GM18517 (cell line): Measurements from ENCODE around the gene ZDHHC8.

ENCODE experiments used
- ATAC-seq: cut with Tn5 transposase; IDR thresholded peaks from one replicate; pipeline ENCODE4 v1.9.1; 2021; ENCODE audit warnings: mild to moderate bottlenecking, moderate library complexity; ENCODE audit not compliant: unreplicated experiment

ZDHHC8 gene

GRCh38 chr22:20142711-20143621, 11.4 kb downstream of the ZDHHC8 start:
- no peak for ATAC-seq

DNA sequence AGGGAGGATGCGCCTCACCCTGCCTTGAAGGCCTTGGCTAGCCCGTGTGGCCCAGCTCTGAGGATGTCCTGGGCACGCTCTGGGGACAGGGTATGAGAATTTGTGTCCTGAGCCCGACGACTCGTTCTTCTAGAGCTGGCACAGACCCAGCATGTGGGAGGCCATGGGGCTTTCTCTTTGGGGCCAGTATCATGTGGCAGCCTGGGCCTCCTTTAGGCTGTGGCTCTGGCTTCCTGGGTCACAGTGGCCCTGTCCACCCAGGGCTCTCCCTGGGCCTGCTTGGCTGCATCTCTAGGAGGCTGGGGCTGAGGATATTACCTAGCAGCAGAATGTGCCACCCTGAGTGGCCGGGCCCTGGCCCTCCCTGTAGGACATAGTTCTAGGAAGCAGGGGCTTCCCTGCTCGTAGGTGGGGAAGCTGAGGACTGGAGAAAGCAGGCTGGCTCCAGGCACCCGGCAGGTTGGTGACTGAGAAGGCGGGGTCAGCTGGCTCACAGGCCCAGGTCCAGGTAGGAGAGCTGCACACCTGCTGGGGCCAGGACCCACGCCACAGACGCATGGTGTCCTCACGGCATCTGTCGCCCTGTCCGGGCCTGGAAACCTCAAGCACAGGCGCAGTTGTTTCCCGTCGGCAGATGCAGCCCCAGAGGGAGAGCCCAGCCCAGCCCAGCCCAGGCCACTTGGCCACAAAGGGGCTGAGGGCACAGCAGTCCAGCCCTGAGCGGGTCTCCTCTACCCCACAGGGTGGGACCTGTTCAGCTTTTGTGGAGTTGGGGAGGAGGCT, 12.5 kb downstream of the ZDHHC8 start:
- no peak for ATAC-seq

- no peak for ATAC-seq
These were observed 13.7 kb downstream of the ZDHHC8 start for GRCh38 chr22:20145206-20145831.

DNA sequence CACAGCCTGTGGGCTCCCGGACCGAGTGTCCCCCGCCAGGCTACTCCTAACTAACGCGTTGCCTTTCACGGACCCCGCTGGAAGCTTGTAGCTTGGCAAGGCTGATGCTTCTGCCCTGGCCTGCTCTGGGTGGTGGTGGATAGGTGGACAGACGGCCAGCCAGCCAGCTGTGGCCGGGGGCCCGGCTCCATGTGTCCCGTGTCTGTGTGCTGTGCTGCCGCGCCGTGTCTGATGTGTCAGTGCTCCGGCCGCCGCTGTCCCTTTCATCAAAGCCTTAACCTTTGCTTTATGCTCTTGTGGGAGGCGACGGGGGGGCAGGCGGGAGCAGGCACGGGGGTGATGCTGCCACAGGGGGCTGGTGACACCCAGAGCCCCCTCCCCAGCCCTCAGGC, 14.2 kb downstream of the ZDHHC8 start:
- ATAC-seq = no peak

DNA sequence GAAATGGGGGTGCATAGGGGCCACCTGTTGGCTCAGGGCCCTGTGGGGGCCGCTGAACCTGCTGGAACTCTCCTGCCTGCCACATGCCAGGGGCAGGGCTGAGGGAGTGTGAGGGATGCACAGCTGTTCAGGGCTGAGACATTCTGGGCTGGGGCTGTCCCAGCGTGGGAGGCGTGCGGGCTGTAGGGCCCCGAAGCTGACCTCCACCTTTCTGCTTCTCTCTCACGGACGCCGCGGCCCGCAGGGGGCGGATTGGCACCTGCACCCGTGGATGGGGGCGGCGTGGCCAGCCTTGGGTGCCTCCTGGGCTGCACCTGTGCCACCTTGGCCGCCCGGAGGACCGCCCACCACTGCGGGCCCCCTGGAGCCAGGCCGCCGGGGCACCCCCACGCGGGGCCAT, 15.2 kb downstream of the ZDHHC8 start:
- no peak for ATAC-seq

- no peak for ATAC-seq
These were observed 15.8 kb downstream of the ZDHHC8 start for GRCh38 chr22:20147237-20147988.

- no peak for ATAC-seq
These were observed 16.8 kb downstream of the ZDHHC8 start for GRCh38 chr22:20148414-20148813.

DNA sequence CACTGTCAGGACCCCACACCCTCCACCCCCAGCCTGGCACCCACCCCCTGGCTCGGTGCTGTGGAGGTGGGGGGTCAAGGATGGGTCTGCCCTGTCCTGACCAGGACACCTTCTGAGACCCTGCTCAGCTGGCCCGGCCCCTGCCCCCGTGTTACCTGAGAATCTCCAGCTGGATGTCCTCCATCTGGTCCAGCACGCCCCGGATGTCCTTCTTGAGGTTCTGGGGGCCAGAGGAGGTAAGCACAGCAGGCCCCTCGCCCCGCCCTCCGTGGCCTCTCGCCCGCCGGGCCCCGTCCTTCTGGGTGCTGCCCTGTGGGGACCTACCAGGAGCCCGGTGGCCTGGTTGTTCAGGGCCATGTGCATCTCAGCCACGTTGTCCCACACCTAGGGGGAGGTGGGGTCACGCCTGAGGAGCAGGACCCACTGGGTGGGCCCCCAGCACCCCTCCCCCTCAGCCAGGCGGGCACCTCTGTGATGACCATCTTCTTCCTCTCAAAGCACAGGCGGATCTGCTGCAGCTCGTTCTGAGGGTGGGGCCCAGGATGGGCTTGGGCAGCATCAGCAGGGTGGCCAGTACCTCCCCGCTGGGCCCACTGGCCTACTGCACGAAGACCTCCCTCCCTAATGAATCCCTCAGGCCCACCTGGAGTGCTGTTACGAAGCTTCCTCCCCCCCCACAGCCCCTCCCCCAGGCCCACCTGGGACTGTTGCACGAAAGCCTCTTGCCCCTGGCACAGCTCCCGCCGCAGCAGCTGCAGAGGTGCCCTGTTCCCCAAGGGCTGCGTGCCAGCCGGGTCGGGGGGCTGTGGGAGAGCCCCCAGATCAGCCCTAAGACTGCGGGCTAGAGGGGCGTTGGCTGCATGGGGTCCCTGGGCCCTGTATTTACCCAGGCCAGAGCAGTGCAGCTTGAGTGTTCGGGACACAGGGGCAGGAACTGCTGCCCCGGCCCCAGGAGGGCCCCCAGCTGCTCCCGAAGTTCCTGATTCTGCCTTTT, 17.9 kb downstream of the ZDHHC8 start:
- no peak for ATAC-seq

GRCh38 chr22:20150381-20151275, 19.0 kb downstream of the ZDHHC8 start, which contains the start of gene CCDC188:
CCDC188 (minus strand) TSS chr22:20151055; CDS start chr22:20150986, 69 bp downstream.
- ATAC-seq = no peak

DNA sequence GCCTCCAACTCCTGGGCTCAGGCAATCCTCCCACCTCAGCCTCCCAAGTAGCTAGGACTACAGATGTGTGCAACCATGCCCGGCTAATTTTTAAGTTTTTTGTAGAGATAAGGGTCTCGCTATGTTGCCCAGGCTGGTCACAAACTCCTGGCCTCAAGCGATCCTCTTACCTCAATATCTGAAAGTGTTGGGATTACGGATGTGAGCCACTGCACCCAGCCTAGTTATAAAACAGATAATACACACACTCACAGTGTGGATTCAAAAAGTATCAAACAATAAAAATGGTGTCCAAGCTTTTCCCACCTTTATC, 19.6 kb downstream of the ZDHHC8 start:
- ATAC-seq = no peak

GRCh38 chr22:20152464-20152890, 20.9 kb downstream of the ZDHHC8 start:
- ATAC-seq = no peak

GRCh38 chr22:20153945-20154344, 22.3 kb downstream of the ZDHHC8 start:
- ATAC-seq = no peak

- no peak for ATAC-seq
These were observed 23.1 kb downstream of the ZDHHC8 start for GRCh38 chr22:20154602-20155187.

- ATAC-seq = no peak
These were observed 23.9 kb downstream of the ZDHHC8 start for GRCh38 chr22:20155330-20156041.

GRCh38 chr22:20156042-20156389, 24.4 kb downstream of the ZDHHC8 start:
- no peak for ATAC-seq

DNA sequence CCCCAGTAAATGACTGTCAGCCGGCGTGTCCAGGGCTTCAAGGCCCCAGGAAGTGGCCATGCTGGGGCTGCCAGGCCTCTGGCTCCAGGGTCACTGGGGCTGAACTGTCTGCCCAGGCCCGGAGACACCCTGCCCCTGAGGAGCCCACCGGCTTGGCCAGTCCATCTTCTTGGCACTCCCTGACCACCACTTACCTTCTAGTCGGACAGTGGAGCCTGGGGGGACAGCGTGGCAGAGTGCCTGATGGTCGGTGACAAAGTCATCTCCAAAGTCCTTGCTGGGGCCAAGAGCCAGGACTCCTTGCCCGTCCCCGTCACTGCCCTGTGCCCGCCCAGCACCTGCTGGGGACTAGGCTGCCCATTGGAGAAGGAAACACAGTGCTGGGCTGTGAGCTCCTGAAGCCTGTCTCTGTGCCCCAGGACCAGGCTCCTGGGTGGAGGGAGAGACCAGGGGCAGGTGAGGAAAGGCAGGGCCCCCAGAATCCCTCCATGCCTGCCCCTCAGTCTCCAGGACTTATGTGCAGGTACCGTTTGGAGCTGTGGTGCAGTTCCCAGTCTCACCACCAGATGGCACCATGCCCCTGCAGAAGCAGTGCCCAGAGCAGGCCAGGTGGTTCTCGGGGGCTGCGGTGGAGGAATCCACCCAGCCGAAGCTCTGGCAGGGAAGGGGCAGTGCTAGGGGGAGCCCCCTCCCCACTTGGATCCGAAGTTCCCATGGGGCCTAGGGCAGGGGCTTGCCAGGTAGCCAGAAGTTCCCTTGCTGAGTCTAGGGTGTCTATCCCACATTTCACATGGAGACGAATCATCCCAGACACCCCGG, 25.2 kb downstream of the ZDHHC8 start:
- no peak for ATAC-seq
